ENCODE data around the gene CAV3.

The CAV3 gene

DNA sequence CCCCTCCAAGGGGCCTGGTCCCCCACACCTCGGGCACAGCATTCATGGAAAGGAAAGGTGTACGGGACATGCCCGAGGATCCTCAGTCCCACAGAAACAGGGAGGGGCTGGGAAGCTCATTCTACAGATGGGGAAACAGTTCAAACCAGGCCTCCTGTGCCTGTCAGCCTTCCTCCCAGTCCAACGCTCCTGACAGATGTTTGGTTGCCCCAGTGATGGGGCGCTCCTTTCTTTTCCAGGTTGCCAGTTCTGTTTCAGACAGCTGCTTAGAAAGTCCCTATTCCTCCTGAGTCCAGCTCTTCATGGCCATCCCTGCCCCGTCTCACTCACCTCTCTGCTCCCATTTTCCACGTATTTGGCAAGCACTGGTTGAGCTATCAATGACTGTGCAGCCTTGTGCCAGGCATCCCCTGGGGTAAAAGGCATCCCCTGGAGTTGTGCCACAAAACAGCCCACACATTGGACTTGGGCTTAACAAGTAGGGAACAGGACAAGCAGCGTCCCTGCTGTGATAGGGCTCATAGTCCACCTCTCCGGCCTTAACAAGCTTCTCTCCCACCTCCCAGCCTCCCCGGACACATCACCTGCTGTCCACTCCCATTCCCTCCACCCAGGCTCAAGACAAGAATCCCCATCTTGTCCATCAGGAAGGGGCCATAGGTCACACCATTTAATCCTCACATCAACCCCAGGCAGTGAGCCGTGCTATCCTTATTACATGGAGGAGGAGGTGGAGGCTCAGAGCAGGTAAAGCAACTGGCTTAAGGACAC, 29.2 kb downstream of the CAV3 start:
- DNase-seq = no peak

DNA sequence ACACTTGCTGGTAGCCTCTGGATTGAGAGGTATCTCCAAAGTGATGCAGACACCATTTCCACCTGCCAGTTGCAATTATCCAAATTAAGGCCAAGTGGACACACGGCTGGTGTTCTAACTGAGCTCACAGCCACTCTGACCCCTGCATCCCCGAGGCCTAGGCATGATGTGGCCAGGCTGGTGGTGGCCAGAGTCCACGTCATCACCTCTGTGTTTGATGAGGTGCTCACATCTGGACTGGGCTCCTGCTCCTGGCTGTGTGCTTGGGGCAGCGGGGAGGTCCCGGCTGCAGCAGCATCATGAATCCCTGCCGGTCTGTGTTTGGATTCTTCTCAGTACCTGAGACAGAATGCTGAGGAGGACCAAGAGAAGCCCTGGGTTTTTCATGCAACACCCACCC, 30.9 kb downstream of the CAV3 start:
- no peak for DNase-seq

DNA sequence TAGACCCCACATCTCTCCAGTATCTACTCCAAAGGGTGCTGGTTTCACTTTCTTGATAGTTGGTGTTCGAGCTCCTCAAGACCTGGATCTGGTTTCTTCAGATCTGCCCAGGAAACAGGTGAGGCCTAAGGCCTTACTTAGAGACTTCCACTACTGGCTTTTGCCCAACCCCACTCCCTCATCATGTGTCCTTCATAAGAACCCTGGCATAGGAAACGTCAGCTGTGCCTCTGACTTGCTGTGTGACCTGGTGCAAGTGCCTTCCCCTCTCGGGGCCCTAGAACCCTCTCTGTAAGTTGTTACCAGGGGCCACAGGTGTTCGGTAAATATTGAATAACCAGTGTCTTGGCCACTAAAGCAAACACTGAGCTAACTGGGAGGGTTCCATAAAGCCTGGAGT, 31.9 kb downstream of the CAV3 start:
- no peak for DNase-seq

DNA sequence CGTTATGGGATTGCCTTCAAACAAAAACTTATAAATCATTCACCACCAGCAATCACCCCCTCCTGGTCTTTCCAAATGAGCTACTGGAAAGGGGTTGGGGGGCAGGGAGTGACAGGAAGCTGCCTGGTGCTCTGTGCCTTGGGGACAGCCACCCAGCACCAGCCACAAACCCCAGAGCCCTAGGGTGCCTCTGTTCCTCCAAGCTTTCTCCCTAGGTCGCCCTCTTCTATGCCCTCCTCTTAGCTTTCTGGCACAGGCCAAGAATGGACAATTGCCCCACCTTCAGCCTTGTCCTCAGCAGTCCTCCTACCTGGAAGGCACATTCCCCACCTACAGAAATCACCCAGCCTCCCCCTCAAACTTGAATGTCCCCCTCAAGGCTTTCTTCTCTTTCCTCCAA, 32.5 kb downstream of the CAV3 start:
- no peak for DNase-seq

DNA sequence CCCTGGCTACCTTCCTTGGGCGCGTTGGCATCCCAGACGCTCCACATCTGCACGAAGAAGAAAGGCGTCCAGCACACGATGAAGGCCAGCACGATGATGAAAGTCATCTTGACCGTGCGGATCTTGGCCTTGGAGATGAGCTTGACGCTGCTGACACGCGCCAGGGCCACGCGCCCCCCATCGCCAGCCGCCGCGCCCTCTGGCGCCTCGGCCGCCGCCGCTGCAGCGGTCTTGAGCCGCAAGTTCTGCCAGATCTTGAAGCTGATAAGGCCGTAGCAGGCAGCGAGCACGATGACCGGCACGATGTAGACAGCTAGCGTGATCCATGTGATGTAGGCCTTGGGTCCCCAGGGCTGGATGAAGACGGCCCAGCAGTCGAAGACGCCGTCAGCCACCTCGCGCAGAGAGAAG, 33.7 kb downstream of the CAV3 start:
- DNase-seq = no peak

DNA sequence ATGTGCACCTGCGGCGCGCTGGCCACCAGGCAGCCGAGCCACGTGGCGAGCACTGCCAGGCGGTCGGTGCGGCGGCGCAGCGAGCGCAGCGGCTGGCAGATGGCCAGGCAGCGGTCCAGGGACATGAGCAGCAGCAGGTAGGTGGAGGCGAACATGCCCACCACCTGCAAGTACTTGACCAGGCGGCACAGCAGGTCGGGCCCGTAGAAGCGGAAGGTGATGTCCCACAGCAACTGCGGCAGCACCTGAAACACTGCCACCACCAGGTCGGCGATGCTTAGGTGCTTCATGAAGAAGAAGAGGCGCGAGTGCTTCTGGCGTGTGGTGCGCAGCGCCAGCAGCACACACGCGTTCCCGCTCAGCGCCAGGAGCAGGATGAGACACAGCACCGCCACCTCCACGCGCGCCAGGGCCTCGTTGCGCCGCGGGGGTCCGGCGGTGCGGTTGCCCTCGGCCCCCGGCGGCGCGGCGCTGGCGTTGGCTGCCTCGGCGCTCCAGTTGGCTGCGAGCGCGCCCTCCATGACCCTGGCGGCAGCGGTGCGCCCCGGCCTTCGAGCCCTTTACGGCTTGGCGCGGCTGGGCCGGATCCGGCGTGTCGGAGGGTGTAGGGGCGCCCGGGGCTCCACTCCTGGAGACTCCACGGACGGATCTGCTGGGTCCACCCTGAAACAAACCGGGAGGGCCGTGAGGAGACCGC, 34.2 kb downstream of the CAV3 start:
- DNase-seq = peak; percentile 16

DNA sequence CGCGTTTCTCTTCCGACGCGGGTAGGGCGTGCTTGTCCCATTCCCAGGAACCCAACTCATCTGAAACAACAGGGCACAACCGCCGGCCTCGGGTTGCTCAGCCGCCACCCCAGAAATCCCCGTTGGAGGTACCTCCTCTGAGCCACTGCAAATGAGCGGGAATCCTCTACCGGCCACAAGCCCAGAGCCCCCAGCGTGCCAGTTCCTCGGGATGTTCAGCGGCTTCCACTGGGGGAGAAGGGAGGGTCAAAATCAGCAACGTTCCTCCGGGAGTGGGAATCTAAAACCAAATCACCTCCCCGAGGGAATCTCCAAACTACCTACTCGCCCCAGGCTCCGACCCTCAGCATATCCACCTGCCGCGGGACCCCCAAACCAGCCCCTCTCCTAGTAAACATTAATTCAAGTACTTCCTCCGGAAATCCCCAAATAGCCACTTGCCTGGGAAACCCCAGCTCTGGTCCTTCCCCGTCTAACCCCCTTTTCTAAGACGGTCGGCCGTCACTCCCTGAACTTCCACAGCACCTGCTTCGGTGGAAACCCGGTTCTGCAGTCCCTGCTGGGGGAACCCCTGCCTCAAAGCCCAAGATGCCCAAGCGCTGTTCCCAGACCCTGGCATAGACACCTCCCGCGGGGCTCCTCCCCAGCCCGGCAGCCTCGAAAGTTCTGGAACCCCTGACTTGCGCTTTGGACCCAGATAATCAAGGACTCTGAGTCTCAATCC, 34.9 kb downstream of the CAV3 start:
- no peak for DNase-seq

DNA sequence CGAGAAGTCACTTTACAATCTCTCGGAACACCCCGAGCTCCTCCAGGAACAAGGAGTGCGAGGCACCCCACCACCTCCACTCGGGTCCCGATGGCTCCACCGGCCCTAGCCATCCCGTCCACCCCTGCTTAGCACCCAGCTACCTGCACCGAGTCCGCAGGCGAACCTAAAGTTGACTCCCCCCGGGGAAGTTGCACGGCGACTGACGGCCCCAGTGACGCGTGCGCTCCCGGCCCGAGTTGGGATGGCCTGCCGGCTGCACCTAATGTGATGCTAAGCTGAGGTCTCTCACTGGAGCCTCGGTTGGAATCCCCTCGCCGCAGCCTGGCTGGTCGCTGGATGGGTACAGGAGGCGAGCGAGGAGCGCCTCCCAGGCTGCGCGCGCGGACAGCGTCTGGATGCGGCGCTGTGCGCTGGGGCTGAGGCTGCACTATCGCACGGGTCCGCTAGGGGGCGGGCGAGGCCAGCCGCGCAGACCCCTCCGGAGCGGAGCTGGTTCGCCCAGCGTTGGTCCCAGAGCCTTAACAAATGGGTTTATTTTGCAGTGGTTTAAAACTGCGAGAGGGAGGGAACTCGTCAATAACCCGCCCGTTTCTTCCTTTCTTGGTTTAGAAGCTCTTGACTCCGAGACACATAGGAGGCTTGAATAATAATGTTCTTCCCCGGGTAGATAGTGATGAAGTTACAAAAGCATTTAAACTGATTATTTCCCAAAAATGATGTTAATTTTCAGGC, 35.7 kb downstream of the CAV3 start, which contains the start of gene OXTR:
TSS of gene OXTR (minus strand) at position 526 of the 735 bp plus-strand sequence. CDS start 1,426 bp downstream, outside the sequence.
- peak; percentile 41 for DNase-seq

DNA sequence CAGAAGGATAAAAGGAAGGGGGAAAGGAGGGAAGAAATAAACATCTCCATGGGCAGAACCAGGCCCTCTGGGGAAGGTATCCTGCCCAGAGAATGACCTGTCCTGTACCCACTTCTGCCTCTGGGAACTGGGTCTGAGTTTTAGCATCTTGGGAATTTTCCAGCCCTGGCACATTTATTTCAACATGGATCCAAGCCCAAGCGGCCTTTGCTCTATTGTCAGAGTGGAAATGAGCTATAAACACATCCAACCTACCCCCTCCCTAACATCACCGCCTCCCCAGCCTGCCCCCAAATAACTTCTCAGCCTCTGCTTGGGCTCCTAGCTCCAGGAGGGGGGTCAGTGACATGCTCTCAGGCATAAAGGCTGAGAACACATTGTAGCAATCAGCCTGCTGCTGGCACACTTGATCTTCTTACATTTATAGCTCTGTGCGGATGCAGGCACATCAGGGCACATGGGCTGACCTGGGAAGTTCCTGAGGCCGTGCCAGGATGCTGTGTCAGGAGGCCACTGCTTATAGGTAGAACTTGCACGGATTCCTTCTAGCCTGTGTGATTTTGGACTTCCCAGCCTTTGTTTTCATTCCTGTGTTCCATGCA, 40.4 kb downstream of the CAV3 start:
- no peak for DNase-seq

DNA sequence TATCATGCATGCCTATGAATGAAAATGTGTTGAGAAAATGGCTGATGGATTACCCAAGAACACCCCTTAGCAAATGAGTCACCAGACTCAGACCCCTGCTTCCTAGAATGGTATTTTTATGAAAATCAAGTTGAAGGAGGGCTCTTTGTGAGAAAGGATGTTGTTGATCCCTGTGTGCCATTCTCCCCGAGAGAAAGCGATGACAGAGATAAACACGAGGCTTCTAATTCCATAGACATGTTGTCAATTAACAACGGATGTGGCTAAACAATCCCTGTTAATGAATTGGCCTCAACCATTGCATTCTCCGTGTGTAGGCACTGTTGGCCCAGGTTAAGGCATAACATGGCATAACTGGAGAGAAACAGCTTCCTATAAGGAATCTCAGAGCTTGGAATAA, 41.6 kb downstream of the CAV3 start:
- no peak for DNase-seq

DNA sequence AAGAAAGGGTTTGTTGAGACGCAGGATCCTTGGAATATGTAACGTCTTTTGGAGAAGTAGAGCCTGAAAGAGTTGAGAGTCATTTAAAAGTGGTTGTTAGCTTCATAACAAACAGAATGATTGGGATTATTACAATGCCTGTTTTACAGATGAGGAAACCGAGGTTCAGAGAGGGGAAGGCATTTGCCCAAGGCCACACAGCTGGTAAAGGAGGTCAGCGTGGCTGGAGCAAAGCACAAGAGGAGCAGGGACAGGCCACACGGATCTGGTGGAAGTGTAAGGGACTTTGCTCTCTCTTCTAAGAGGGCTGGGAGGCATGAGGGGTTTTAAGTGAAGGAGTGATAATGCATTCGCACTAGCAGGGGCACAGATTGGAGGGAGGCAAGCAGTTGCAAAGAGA, 42.0 kb downstream of the CAV3 start:
- DNase-seq = no peak

DNA sequence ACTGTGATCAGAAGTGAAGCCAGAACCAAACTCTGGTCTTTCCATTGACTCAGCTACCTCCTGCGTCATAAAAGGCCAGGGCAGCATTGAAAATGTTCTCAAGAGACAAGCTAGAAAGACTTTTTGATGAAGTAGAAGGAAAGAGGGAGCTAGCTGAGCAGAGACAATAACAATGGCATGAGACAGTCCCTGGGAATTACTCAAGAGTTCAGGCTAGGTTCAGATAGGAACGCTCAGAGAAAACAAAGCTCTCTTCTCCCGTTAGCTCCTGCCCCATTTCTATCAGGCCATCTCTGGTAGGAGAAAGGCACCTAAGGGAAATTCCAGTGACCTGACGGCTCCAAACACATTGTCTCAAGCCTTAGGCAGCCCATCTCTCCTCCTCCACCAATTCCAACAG, 42.8 kb downstream of the CAV3 start:
- no peak for DNase-seq

DNA sequence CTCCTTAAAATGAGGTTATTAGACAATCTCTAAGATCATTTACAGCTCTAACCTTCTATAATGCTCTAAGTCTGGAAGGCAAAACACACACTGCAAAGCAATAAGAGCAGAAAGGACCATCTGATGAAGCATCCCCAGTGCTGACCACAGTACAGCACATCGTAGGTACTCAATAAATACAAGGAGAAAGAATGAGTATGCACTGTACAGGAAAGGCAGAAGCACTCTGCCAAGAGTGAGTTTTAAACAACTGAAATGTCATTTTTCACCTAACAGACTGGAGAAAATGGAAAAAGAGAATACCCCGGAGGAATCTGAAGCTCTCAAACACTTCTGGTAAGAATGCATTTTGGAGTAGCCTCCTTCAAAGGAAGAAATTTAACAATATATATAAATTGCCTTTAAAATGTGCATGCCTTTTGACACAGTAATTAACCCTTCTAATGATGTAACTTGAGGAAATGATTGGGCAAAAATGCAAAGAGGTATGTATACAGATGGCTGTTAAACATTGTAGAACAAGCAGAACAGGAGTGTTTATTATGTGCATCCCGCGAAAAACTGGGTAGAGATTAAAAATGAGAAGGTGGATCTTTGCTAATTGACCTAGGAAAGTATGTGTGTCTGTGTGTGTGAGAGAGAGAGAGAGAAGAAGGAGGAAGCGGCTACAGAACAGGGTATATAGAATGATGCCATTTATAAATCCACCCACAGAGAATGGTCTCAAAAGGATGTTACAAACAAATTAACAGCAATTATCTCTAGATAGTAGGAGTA, 43.8 kb downstream of the CAV3 start:
- DNase-seq = no peak

DNA sequence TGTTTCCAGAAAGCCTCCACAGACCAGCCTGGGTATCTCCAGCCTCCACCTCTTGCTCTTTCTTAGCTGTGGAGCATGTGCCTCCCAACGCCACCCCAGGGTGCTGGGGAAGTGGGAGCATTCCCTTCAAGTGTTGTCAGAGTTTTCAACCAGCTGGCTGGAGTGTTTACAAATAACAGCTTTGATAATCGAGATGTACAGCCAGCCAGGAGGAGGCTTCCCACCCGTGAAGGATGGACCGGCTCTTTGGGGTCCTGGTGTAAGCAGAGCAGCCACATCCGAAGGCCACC, 44.3 kb downstream of the CAV3 start:
- DNase-seq = no peak

DNA sequence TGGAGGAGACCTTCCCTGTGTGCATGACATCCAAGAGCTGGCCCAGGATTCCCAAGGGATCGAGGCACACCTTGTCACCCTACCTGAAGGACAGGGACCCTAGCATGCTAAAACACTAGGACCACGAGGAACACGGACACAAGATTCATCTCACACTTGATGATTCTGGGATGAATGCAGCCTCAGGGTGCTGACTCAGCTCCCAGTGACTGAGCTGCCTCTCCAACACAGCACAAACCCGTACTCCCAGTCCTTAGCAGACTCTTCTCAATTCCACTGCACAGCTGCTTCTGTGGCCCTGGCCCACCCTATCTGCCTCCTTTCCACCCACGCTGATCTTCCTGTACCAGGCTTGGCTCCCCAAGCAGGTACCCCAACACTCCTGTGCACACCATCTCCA, 44.9 kb downstream of the CAV3 start:
- DNase-seq = no peak

DNA sequence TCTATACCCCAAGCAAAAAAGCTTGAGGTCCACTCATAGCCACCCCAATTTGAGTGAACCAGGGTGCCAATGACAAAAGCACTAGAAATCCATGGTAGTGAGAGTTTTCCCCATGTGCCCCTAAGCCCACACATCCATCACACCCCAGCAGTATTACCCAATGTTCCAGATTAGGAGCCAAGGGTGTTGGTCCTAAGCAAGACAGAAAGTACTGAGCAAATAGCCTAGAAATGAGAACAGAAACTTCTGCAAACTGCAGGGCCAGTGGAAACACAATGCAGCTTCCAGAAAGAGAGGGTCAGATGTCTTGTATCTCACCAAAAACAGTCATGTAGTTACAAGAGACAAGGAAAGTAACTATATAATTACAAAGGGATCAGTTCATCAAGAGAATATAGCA, 46.7 kb downstream of the CAV3 start:
- no peak for DNase-seq

DNA sequence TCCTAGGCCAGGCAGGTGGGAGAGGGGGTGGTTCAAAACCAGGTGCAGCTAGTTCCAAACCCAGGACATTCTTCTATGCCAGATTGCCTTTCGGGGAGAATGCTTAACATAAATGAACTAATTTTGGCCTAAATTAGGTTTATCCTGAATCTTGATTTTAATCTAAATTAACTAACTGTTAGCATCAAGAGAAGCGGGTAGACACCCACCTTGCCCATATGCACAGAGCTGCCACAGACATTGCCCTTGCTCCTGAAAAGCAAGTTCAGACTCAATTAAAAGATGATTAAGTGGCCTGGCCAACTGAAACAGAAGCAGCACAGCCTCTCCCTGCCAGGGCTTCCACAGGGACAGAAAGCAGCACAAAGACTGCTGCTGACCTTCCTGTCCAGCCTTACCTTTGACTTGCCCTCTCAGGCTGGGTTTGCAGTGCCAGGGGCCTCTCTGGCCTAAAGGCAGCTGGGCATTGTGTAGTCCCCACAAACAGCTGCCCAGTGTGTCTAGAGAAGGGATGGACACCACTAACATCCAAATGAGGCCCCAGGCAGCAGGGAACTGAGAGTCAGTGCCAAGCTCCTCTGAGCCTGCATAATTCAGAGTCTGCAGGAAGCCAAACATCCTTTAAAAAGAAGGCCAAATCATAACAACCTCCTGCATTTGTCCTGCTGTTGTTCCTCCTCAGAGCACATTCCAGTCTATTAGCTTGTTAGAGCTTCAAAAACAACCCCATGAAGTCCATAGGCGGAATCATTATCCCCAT, 51.3 kb downstream of the CAV3 start:
- no peak for DNase-seq

DNA sequence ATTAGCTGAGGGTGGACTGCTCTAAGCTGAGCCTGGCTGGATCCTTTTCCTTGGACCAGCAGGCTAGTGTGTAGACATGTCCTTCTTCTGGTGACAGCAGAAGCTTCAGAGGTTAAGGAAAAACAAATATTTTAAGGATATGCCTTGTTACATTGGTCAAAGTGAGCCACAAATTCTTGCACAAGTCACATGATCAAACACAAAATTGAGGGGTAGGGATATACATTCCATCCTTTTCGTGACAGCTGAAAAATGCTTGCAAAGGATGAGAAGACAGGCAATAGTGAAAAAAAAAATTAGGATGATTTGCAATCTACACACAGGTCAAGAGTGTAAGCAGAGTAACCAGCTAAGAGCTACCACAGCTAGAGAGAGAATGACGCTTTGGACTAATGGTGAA, 56.9 kb downstream of the CAV3 start:
- no peak for DNase-seq

DNA sequence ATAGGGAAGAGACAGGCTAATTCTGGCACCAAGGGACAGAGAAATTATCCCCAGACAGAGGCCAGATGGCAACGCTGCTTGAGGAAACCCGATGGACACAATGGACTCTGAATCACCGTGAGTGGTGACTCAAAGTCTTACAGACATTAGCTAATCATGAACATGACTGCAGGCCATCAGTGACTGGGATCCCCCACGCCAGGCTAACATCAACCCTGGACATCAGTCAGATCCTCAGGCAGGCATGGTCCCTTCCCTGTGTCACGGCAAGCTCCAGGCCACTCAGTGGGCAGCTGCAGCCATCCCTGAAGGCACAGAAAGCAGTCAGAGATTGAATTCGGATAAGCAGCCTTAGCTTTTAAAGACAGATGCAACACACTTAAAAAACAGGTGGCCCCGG, 59.6 kb downstream of the CAV3 start:
- no peak for DNase-seq

DNA sequence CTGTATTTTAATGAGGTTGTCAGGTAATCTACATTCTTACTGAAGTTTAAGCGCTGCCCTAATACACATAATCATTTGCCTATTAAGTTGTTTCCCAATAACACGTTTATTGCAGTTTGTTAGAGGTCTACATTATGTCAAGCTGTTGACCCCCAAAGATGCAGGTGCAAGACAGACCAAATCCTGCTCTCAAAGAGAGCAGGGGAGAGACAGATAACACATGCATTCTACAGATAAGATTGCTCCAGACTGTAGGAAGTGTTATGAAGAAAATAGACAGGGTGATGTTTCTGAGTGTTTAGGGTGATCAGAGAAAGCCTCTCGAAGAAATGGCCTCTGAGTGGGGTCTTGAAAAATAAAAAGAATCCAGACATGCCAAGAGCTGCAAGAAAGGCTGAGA, 60.6 kb downstream of the CAV3 start:
- no peak for DNase-seq

Measured in NCI-H2171 (cell line).